ENCODE results near the gene ZFYVE28. TPM values are rescaled to one million over a fixed set of nuclear protein-coding genes. Genes with fewer than 3 reads are reported as not detected.
A peak's percentile ranks its signal among the peaks of the same experiment; 100 is the strongest.

The ZFYVE28 gene
- total and polyA plus RNA-seq, 10 of the 15 experiments (the other 5 are each of a cell fraction or from before 2014, with no cell fraction given): 0.06 to 1.9 (median 0.22) TPM; not detected in 1

DNA sequence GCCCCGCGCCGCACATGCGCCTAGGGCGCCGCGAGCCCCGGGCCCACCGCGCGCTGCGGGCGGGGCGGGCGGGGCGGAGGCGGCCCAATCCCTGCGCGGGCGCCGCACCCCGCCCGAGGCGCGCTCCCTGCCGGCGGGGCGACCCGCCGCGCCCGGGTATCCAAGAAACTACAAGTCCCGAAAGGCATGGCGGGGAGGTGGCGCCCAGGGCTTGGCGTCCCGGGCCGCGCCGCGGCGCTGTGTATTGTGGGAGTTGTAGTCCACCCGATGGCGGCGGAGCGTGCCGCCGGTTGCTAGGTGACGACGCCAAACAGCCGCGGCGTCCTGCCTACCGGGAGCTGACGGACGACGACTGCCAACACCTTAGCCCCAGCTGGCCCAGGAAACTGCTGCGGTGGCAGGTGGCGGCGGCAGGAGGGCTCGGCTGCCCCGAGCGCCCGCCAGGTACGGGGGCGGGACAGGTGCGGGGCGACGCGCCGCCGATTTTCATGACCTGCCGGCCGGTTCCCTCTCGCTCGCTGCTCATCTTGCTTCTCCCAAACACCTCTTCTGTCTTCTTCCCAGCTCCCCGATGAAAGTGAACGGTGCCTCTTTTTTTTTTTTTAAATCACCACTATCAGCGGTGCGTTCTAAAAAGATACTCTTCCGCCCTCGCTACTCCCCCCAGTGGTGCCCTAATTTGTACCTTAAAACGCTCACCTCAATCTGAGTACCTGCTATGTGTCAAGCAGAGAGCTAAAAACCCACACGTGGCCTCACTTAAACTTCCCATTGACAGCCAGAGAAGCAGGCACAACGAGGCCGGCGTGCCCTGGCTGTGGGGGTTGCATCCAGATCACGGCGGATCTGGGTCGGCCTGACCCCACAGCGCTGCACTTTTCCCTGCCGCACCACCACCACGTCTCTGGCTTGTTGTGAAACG, 466 bp upstream of the ZFYVE28 start, which contains the start of gene CFAP99 (continued):
- TF ChIP-seq, protein P1, sequence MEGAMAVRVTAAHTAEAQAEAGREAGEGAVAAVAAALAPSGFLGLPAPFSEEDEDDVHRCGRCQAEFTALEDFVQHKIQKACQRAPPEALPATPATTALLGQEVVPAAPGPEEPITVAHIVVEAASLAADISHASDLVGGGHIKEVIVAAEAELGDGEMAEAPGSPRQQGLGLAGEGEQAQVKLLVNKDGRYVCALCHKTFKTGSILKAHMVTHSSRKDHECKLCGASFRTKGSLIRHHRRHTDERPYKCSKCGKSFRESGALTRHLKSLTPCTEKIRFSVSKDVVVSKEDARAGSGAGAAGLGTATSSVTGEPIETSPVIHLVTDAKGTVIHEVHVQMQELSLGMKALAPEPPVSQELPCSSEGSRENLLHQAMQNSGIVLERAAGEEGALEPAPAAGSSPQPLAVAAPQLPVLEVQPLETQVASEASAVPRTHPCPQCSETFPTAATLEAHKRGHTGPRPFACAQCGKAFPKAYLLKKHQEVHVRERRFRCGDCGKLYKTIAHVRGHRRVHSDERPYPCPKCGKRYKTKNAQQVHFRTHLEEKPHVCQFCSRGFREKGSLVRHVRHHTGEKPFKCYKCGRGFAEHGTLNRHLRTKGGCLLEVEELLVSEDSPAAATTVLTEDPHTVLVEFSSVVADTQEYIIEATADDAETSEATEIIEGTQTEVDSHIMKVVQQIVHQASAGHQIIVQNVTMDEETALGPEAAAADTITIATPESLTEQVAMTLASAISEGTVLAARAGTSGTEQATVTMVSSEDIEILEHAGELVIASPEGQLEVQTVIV (IDR thresholded peaks at IDR 0.05; ENCODE audit: borderline replicate concordance, partially characterized antibody): no peak
- TF ChIP-seq POLR2AphosphoS2 (IDR thresholded peaks at IDR 0.05; ENCODE audit: low read depth, low read length): no peak
- TF ChIP-seq ETV6 (conservative IDR thresholded peaks at IDR 0.05 in 1 of 2, IDR thresholded peaks at IDR 0.05 in 1 of 2; ENCODE audit: borderline replicate concordance in 1 of 2, low read depth in 1 of 2): no peak
- no peak for TF ChIP-seq KDM1A (IDR thresholded peaks at IDR 0.05; ENCODE audit: borderline replicate concordance)
- TF ChIP-seq CEBPB (IDR thresholded peaks at IDR 0.05; ENCODE audit: borderline replicate concordance in 1 of 2, low read depth in 2 of 2, low read length in 2 of 2): no peak
- TF ChIP-seq, protein P2, sequence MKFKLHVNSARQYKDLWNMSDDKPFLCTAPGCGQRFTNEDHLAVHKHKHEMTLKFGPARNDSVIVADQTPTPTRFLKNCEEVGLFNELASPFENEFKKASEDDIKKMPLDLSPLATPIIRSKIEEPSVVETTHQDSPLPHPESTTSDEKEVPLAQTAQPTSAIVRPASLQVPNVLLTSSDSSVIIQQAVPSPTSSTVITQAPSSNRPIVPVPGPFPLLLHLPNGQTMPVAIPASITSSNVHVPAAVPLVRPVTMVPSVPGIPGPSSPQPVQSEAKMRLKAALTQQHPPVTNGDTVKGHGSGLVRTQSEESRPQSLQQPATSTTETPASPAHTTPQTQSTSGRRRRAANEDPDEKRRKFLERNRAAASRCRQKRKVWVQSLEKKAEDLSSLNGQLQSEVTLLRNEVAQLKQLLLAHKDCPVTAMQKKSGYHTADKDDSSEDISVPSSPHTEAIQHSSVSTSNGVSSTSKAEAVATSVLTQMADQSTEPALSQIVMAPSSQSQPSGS (IDR thresholded peaks at IDR 0.05; ENCODE audit: low read length): no peak
- no peak for TF ChIP-seq SMC3 (IDR thresholded peaks at IDR 0.05; ENCODE audit: borderline replicate concordance, low read length)
- TF ChIP-seq, protein P3, sequence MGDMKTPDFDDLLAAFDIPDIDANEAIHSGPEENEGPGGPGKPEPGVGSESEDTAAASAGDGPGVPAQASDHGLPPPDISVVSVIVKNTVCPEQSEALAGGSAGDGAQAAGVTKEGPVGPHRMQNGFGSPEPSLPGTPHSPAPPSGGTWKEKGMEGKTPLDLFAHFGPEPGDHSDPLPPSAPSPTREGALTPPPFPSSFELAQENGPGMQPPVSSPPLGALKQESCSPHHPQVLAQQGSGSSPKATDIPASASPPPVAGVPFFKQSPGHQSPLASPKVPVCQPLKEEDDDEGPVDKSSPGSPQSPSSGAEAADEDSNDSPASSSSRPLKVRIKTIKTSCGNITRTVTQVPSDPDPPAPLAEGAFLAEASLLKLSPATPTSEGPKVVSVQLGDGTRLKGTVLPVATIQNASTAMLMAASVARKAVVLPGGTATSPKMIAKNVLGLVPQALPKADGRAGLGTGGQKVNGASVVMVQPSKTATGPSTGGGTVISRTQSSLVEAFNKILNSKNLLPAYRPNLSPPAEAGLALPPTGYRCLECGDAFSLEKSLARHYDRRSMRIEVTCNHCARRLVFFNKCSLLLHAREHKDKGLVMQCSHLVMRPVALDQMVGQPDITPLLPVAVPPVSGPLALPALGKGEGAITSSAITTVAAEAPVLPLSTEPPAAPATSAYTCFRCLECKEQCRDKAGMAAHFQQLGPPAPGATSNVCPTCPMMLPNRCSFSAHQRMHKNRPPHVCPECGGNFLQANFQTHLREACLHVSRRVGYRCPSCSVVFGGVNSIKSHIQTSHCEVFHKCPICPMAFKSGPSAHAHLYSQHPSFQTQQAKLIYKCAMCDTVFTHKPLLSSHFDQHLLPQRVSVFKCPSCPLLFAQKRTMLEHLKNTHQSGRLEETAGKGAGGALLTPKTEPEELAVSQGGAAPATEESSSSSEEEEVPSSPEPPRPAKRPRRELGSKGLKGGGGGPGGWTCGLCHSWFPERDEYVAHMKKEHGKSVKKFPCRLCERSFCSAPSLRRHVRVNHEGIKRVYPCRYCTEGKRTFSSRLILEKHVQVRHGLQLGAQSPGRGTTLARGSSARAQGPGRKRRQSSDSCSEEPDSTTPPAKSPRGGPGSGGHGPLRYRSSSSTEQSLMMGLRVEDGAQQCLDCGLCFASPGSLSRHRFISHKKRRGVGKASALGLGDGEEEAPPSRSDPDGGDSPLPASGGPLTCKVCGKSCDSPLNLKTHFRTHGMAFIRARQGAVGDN (IDR thresholded peaks at IDR 0.05): no peak
- TF ChIP-seq NR2C2 (IDR thresholded peaks at IDR 0.05; ENCODE audit: borderline replicate concordance, control insufficient read depth, insufficient read length, low read depth): no peak
- TF ChIP-seq, protein P4, sequence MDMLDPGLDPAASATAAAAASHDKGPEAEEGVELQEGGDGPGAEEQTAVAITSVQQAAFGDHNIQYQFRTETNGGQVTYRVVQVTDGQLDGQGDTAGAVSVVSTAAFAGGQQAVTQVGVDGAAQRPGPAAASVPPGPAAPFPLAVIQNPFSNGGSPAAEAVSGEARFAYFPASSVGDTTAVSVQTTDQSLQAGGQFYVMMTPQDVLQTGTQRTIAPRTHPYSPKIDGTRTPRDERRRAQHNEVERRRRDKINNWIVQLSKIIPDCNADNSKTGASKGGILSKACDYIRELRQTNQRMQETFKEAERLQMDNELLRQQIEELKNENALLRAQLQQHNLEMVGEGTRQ (IDR thresholded peaks at IDR 0.05; ENCODE audit: borderline replicate concordance, low read depth, low read length): no peak; the same call in 1 of the 2 replicates
- no peak for TF ChIP-seq POLR2AphosphoS5 (IDR thresholded peaks at IDR 0.05; ENCODE audit: low read length)
- TF ChIP-seq WRNIP1 (IDR thresholded peaks at IDR 0.05; ENCODE audit: borderline replicate concordance, low read depth, low read length): no peak
- peak; percentile 99 for TF ChIP-seq CREM (IDR thresholded peaks at IDR 0.05; ENCODE audit: low read depth)
- no peak for TF ChIP-seq ESRRA (IDR thresholded peaks at IDR 0.05; ENCODE audit: low read length)
- TF ChIP-seq, protein P5, sequence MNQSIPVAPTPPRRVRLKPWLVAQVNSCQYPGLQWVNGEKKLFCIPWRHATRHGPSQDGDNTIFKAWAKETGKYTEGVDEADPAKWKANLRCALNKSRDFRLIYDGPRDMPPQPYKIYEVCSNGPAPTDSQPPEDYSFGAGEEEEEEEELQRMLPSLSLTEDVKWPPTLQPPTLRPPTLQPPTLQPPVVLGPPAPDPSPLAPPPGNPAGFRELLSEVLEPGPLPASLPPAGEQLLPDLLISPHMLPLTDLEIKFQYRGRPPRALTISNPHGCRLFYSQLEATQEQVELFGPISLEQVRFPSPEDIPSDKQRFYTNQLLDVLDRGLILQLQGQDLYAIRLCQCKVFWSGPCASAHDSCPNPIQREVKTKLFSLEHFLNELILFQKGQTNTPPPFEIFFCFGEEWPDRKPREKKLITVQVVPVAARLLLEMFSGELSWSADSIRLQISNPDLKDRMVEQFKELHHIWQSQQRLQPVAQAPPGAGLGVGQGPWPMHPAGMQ (IDR thresholded peaks at IDR 0.05; ENCODE audit: borderline replicate concordance): no peak
- no peak for TF ChIP-seq NFYB (IDR thresholded peaks at IDR 0.05; ENCODE audit: insufficient read depth, low read depth, low read length)
- no peak for TF ChIP-seq MEF2B (IDR thresholded peaks at IDR 0.05; ENCODE audit: partially characterized antibody, poor library complexity, severe bottlenecking)
- no peak for TF ChIP-seq RBBP5 (conservative IDR thresholded peaks at IDR 0.05)

All from GM12878 (cell line).